OCI-LY1 (cell line): ENCODE data around the gene CNTN1.

Source experiments
- CTCF ChIP-seq: fragments of 200-600 bp; sonication (generic), shearing (Covaris generic); IDR thresholded peaks from 2 replicates; pipeline ENCODE4 v1.5.1; 2017; ENCODE audit warnings: mild to moderate bottlenecking, antibody characterized with exemption, low read length, moderate library complexity, mixed read lengths
- EZH2 ChIP-seq: fragments of 200-600 bp; sonication (generic), shearing (Covaris generic); IDR thresholded peaks from 2 replicates; pipeline ENCODE4 v1.8.0; 2017; ENCODE audit warnings: borderline replicate concordance, mixed run types, mild to moderate bottlenecking, antibody characterized with exemption, low read length, moderate library complexity, mixed read lengths

GRCh38 chr12:40650038-40650704 is 42.1 kb upstream of the CNTN1 start:
- TF ChIP-seq CTCF, result no peak
- no peak for TF ChIP-seq EZH2
